GM18909 (cell line): ENCODE measurements around the gene RGS5.

Source experiments
- ATAC-seq: cut with Tn5 transposase; IDR thresholded peaks from one replicate; pipeline ENCODE4 v1.9.1; 2021; ENCODE audit warnings: mild to moderate bottlenecking; ENCODE audit not compliant: unreplicated experiment, poor library complexity

The RGS5 gene

GRCh38 chr1:163148911-163149310, 53.8 kb downstream of the RGS5 start:
- no peak for ATAC-seq

GRCh38 chr1:163147019-163147418, 55.7 kb downstream of the RGS5 start:
- ATAC-seq: no peak

GRCh38 chr1:163145435-163145834, 57.3 kb downstream of the RGS5 start:
- ATAC-seq: no peak

GRCh38 chr1:163144418-163144817, 58.3 kb downstream of the RGS5 start:
- no peak for ATAC-seq

GRCh38 chr1:163142152-163142551, 60.6 kb downstream of the RGS5 start:
- ATAC-seq: no peak

- ATAC-seq: no peak
These were observed 61.2 kb downstream of the RGS5 start for GRCh38 chr1:163141556-163141955.

GRCh38 chr1:163137556-163138265, 65.0 kb downstream of the RGS5 start:
- no peak for ATAC-seq

- ATAC-seq: no peak
These were observed 70.7 kb downstream of the RGS5 start for GRCh38 chr1:163131981-163132380.

- no peak for ATAC-seq
These were observed 72.4 kb downstream of the RGS5 start for GRCh38 chr1:163130225-163130856.

GRCh38 chr1:163128282-163128681, 74.4 kb downstream of the RGS5 start:
- no peak for ATAC-seq

GRCh38 chr1:163124812-163125211, 77.9 kb downstream of the RGS5 start:
- ATAC-seq: no peak

GRCh38 chr1:163120372-163120771, 82.3 kb downstream of the RGS5 start:
- ATAC-seq: no peak

- ATAC-seq: no peak
These were observed 83.0 kb downstream of the RGS5 start for GRCh38 chr1:163119707-163120106.

- ATAC-seq: no peak
These were observed 86.8 kb downstream of the RGS5 start for GRCh38 chr1:163115887-163116286.

GRCh38 chr1:163107655-163108054, 95.1 kb downstream of the RGS5 start:
- no peak for ATAC-seq

- no peak for ATAC-seq
These were observed 96.2 kb downstream of the RGS5 start for GRCh38 chr1:163106364-163106987.

GRCh38 chr1:163104385-163105099, 98.2 kb downstream of the RGS5 start:
- no peak for ATAC-seq

- no peak for ATAC-seq
These were observed 100.1 kb downstream of the RGS5 start for GRCh38 chr1:163102590-163102989.

GRCh38 chr1:163095213-163095612, 107.5 kb downstream of the RGS5 start:
- no peak for ATAC-seq

- ATAC-seq: no peak
These were observed 108.1 kb downstream of the RGS5 start for GRCh38 chr1:163094589-163094988.

GRCh38 chr1:163094182-163094581, 108.5 kb downstream of the RGS5 start:
- ATAC-seq: no peak
